BJ (cell line): Measurements from ENCODE around the gene TCF4. TPM values are rescaled to one million over a fixed set of nuclear protein-coding genes. Genes with fewer than 3 reads are reported as not detected.

ENCODE experiments used
- CTCF ChIA-PET: fragments of 350-600 bp; formaldehyde crosslinking; extraction: SDS; loops from one replicate; lab custom pipeline; 2021; ENCODE audit warnings: antibody characterized with exemption, inconsistent platforms; lab: Yijun Ruan, JAX
- POLR2A ChIA-PET: fragments of 300-600 bp; sonication (Branson Sonifier 250); formaldehyde crosslinking; extraction: SDS; loops from one replicate; lab custom pipeline; 2021; ENCODE audit warnings: antibody characterized with exemption; lab: Charles Lee
- DNase-seq: peaks from one replicate; pipeline ENCODE4 v3.0.0-alpha.2; 2011; ENCODE audit warnings: low read depth
- H3K27me3 ChIP-seq: 2 replicates; pipeline ENCODE4 v1.6.0; 2011; ENCODE audit warnings: low read length; ENCODE audit not compliant: control insufficient read depth, insufficient read depth
- H3K36me3 ChIP-seq: 2 replicates; pipeline ENCODE4 v1.5.1; 2011; ENCODE audit warnings: low read length; ENCODE audit not compliant: control insufficient read depth, insufficient read depth
- H3K4me3 ChIP-seq: 2 replicates; pipeline ENCODE4 v1.5.1; 2011; ENCODE audit warnings: low read depth, mild to moderate bottlenecking, control low read depth, low read length
- CTCF ChIP-seq: IDR thresholded peaks from 2 replicates; pipeline ENCODE4 v1.5.1; 2011; ENCODE audit warnings: low read depth, mild to moderate bottlenecking, control low read depth, inconsistent platforms, low read length, moderate library complexity; ENCODE audit not compliant: insufficient read depth
- polyA plus RNA-seq: library from polyadenylated mRNA; depleted of rRNA; stranded (reverse); fragments of >200 nt; gene quantifications from 2 replicates; pipeline ENCODE4 v1.2.3, GENCODE V29; 2011

Gene TCF4
- polyA plus RNA-seq, 1 experiment = 65.8 TPM

- CTCF ChIA-PET = interaction anchor here (0.6 to 2.4 kb wide), 6 partner anchors 12 to 115 kb away, joined by 3 to 15 read pairs (median 4); no protein-coding TSS in a partner anchor
- POLR2A ChIA-PET = interaction anchor here (1.0 kb wide), 1 partner anchor 18 kb away, joined by 4 read pairs; no protein-coding TSS in a partner anchor
- no peaks in the 10 kb centered on the region for H3K27me3 ChIP-seq
- H3K36me3 ChIP-seq = peaks cover 2% of the 10 kb centered on the region
- TF ChIP-seq CTCF = no peak
- no peak for DNase-seq
- no peak overlapping the region for H3K4me3 ChIP-seq
Observed at GRCh38 chr18:55268628-55269275, 319.2 kb downstream of the TCF4 start.

GRCh38 chr18:55268151-55268601 lies 319.8 kb downstream of the TCF4 start:
- Histone ChIP-seq H3K36me3 (peaks cover 4% of the 10 kb centered on the region), H3K4me3 (no peak overlapping the region), H3K27me3 (no peaks in the 10 kb centered on the region)
- no peak for DNase-seq
- ChIA-PET POLR2A (interaction anchor here (1.0 kb wide), 1 partner anchor 17 kb away, joined by 4 read pairs; no protein-coding TSS in a partner anchor), CTCF (interaction anchor here (0.6 to 2.4 kb wide), 6 partner anchors 10 to 116 kb away, joined by 3 to 15 read pairs (median 4); no protein-coding TSS in a partner anchor)
- TF ChIP-seq CTCF = no peak

- POLR2A ChIA-PET = interaction anchor here (0.6 kb wide), 1 partner anchor 227 kb away, joined by 3 read pairs; no protein-coding TSS in a partner anchor
- Histone ChIP-seq H3K4me3 (no peak overlapping the region), H3K27me3 (no peaks in the 10 kb centered on the region), H3K36me3 (peaks cover 4% of the 10 kb centered on the region)
- TF ChIP-seq CTCF = no peak
- CTCF ChIA-PET = interaction anchor here (0.6 to 2.4 kb wide), 2 partner anchors 32 to 78 kb away, joined by 3 to 15 read pairs; no protein-coding TSS in a partner anchor
- no peak for DNase-seq
Observed at GRCh38 chr18:55266981-55267380, 321.0 kb downstream of the TCF4 start.

- Histone ChIP-seq H3K36me3 (peaks cover 4% of the 10 kb centered on the region), H3K4me3 (no peak overlapping the region)
Observed at GRCh38 chr18:55265984-55266383, 322.0 kb downstream of the TCF4 start.

More at GRCh38 chr18:55265984-55266383, 322.0 kb downstream of the TCF4 start:
- ChIA-PET POLR2A (no interaction called here), CTCF (interaction anchor here (0.8 kb wide), 1 partner anchor 14 kb away, joined by 4 read pairs; no protein-coding TSS in a partner anchor)
- TF ChIP-seq CTCF = no peak
- no peak for DNase-seq
- H3K27me3 ChIP-seq = no peaks in the 10 kb centered on the region
